Measurements from ENCODE around the gene GIPC2.
"Not testable (repeated sequence)": the region's sequence is repeated elsewhere in the genome, so short reads cannot be mapped to it uniquely, and the experiment has no call there.

GIPC2 gene

GRCh38 chr1:78036450-78036849 lies 9.3 kb upstream of the GIPC2 start:
- no peak for DNase-seq (ENCODE audit: low spot score)

GRCh38 chr1:78038071-78038470 lies 7.7 kb upstream of the GIPC2 start:
- no peak for DNase-seq (ENCODE audit: low spot score)

- no peak for DNase-seq (ENCODE audit: low spot score)
Observed at GRCh38 chr1:78038491-78038939, 7.3 kb upstream of the GIPC2 start.

GRCh38 chr1:78040484-78041089 lies 5.2 kb upstream of the GIPC2 start:
- DNase-seq (ENCODE audit: low spot score): no peak

- DNase-seq (ENCODE audit: low spot score): no peak
Observed at GRCh38 chr1:78043436-78043835, 2.3 kb upstream of the GIPC2 start.

GRCh38 chr1:78044796-78045562 lies 787 bp upstream of the GIPC2 start:
- no peak for DNase-seq (ENCODE audit: low spot score)

GRCh38 chr1:78045563-78045925 lies 222 bp upstream of the GIPC2 start:
- DNase-seq (ENCODE audit: low spot score): no peak

- no peak for DNase-seq (ENCODE audit: low spot score)
Observed at GRCh38 chr1:78047106-78047505, 1.3 kb downstream of the GIPC2 start.

- no peak for DNase-seq (ENCODE audit: low spot score)
Observed at GRCh38 chr1:78047631-78048030, 1.9 kb downstream of the GIPC2 start.

GRCh38 chr1:78048446-78048845 lies 2.7 kb downstream of the GIPC2 start:
- DNase-seq (ENCODE audit: low spot score): no peak

GRCh38 chr1:78049396-78049795 lies 3.6 kb downstream of the GIPC2 start:
- no peak for DNase-seq (ENCODE audit: low spot score)

GRCh38 chr1:78051005-78051404 lies 5.2 kb downstream of the GIPC2 start:
- DNase-seq (ENCODE audit: low spot score): no peak

- no peak for DNase-seq (ENCODE audit: low spot score)
Observed at GRCh38 chr1:78052685-78053405, 7.1 kb downstream of the GIPC2 start.

GRCh38 chr1:78053498-78053897 lies 7.7 kb downstream of the GIPC2 start:
- no peak for DNase-seq (ENCODE audit: low spot score)

GRCh38 chr1:78054559-78054958 lies 8.8 kb downstream of the GIPC2 start:
- DNase-seq (ENCODE audit: low spot score): peak; percentile 23

- DNase-seq (ENCODE audit: low spot score): no peak
Observed at GRCh38 chr1:78054972-78055371, 9.2 kb downstream of the GIPC2 start.

- no peak for DNase-seq (ENCODE audit: low spot score)
Observed at GRCh38 chr1:78055565-78056132, 9.9 kb downstream of the GIPC2 start.

GRCh38 chr1:78058670-78059069 lies 12.9 kb downstream of the GIPC2 start:
- DNase-seq (ENCODE audit: low spot score): no peak

- no peak for DNase-seq (ENCODE audit: low spot score)
Observed at GRCh38 chr1:78060857-78061563, 15.2 kb downstream of the GIPC2 start.

GRCh38 chr1:78061825-78062523 lies 16.2 kb downstream of the GIPC2 start:
- DNase-seq (ENCODE audit: low spot score): no peak

GRCh38 chr1:78064886-78065285 lies 19.1 kb downstream of the GIPC2 start:
- DNase-seq (ENCODE audit: low spot score): not testable (repeated sequence)

Data from putamen (tissue), 1 donor.